Neuron (in vitro differentiated cells): ENCODE measurements around the gene USP47.

Source experiments
- H2AFZ ChIP-seq: one replicate; pipeline ENCODE4 v1.6.1; 2013; ENCODE audit warnings: low read depth, mild to moderate bottlenecking, inconsistent platforms, low read length, moderate library complexity
- H3K27me3 ChIP-seq: one replicate; pipeline ENCODE4 v1.6.1; 2013; ENCODE audit warnings: low read length; ENCODE audit not compliant: insufficient read depth
- H3K36me3 ChIP-seq: one replicate; pipeline ENCODE4 v1.6.1; 2013; ENCODE audit warnings: low read length; ENCODE audit not compliant: insufficient read depth
- H3K4me1 ChIP-seq: one replicate; pipeline ENCODE4 v1.6.1; 2013; ENCODE audit warnings: low read length; ENCODE audit not compliant: insufficient read depth
- H3K4me3 ChIP-seq: 2 replicates; pipeline ENCODE4 v1.5.1; 2013; ENCODE audit warnings: mild to moderate bottlenecking, low read length, moderate library complexity
- H3K9me3 ChIP-seq: one replicate; pipeline ENCODE4 v1.6.1; 2013; ENCODE audit warnings: low read length

Gene USP47

DNA sequence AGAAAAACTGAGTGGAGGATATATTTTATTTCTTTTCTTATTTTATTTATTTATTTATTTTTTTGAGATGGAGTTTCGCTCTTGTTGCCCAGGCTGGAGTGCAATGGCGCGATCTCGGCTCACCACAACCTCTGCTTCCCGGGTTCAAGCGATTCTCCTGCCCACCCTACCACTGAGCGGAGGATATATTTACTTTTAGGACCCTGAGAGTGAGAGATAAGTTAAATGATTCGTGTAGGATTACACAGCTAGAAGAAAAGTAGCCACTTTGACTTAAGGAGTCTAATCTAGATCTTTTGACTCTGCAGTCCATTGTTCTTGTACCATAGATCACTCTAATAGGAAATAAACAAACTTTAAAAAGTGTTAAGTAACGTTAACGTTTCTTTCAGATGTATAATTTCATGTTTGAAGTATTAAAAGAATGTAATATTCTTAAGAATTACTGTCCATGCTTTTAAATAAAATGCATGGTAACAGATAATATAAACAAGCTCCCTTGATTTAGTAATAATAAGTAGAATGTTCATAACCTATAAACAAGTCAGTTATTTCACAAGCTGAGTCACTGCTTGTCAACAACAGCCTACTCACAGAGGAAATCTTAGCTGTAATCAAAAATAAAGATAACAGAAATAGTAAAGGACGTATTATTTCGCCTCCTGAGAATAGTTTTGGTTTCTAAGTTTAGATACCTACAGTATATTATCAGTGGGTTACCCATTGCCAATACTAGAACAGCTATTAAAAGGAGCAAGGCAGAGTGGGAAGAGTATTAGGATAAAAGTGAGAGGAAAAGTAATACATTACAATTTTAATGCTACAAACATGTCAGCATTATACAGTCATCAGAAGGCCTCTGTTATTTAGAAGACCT, 18.6 kb downstream of the USP47 start:
- H2AFZ ChIP-seq = no peak overlapping the region
- no peak overlapping the region for H3K4me3 ChIP-seq
- H3K27me3 ChIP-seq = no peaks in the 10 kb centered on the region
- no peaks in the 10 kb centered on the region for H3K36me3 ChIP-seq
- no peaks in the 10 kb centered on the region for H3K9me3 ChIP-seq
- H3K4me1 ChIP-seq = no peaks in the 10 kb centered on the region

GRCh38 chr11:11862999-11863398, 21.2 kb downstream of the USP47 start:
- Histone ChIP-seq H3K4me3 (no peak overlapping the region), H3K4me1 (no peaks in the 10 kb centered on the region), H3K9me3 (peaks cover 6% of the 10 kb centered on the region), H2AFZ (no peak overlapping the region), H3K27me3 (no peaks in the 10 kb centered on the region), H3K36me3 (no peaks in the 10 kb centered on the region)

GRCh38 chr11:11864332-11864731, 22.6 kb downstream of the USP47 start:
- H3K9me3 ChIP-seq = peaks cover 6% of the 10 kb centered on the region
- no peaks in the 10 kb centered on the region for H3K27me3 ChIP-seq
- no peak overlapping the region for H2AFZ ChIP-seq
- H3K4me3 ChIP-seq = no peak overlapping the region
- no peaks in the 10 kb centered on the region for H3K36me3 ChIP-seq
- no peaks in the 10 kb centered on the region for H3K4me1 ChIP-seq

DNA sequence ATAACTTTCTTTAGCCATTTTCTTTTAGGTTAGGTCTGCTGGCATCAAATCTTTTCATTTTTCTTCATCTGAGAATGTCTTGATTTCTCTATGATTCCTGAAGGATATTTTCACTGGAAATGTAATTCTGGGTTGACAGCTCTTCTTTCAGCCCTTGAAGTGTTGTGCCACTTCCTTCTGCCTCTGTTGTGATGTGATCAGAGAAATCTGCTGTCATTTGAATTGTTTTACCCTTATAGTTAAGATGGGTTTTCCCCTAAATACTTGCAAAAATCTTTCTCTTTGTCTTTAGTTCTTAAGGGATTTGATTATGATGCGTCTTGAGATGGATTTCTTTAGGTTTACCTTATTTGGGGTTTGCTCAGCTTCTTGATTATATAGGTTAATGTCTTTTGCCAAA, 23.0 kb downstream of the USP47 start:
- H3K27me3 ChIP-seq = no peaks in the 10 kb centered on the region
- H3K9me3 ChIP-seq = peaks cover 6% of the 10 kb centered on the region
- H3K4me3 ChIP-seq = no peak overlapping the region
- H3K4me1 ChIP-seq = no peaks in the 10 kb centered on the region
- no peak overlapping the region for H2AFZ ChIP-seq
- H3K36me3 ChIP-seq = no peaks in the 10 kb centered on the region

- Histone ChIP-seq H3K4me3 (no peak overlapping the region), H2AFZ (no peak overlapping the region), H3K9me3 (peaks cover 6% of the 10 kb centered on the region), H3K36me3 (no peaks in the 10 kb centered on the region), H3K4me1 (no peaks in the 10 kb centered on the region), H3K27me3 (no peaks in the 10 kb centered on the region)
These were observed 23.7 kb downstream of the USP47 start for GRCh38 chr11:11865449-11865848.

DNA sequence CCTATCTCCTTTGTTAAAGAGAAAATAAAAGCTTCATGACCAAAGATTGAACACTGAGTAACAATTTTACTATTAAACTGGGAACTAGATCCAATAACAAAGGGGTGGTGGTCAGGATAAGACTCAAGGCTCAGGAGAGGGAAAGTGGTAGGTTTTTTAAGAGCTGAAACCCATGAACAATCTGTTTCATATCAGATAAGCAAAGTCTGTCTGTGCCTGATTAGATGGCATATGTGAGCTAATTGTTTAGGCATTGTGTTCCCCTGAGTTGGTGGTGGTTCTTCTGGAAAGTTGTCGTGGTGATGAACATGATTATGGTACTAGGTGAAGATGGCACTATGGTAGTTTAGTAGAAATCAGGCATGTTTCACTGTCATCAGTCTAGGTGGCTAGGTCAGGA, 24.4 kb downstream of the USP47 start:
- Histone ChIP-seq H3K27me3 (no peaks in the 10 kb centered on the region), H3K4me3 (no peak overlapping the region), H3K36me3 (no peaks in the 10 kb centered on the region), H3K9me3 (peaks cover 6% of the 10 kb centered on the region), H2AFZ (no peak overlapping the region), H3K4me1 (no peaks in the 10 kb centered on the region)

GRCh38 chr11:11867720-11868119, 25.9 kb downstream of the USP47 start:
- Histone ChIP-seq H3K27me3 (no peaks in the 10 kb centered on the region), H3K9me3 (peaks cover 6% of the 10 kb centered on the region), H2AFZ (no peak overlapping the region), H3K36me3 (no peaks in the 10 kb centered on the region), H3K4me1 (no peaks in the 10 kb centered on the region), H3K4me3 (no peak overlapping the region)

GRCh38 chr11:11871991-11872401, 30.2 kb downstream of the USP47 start:
- Histone ChIP-seq H3K9me3 (peaks cover 1% of the 10 kb centered on the region), H3K4me1 (no peaks in the 10 kb centered on the region), H3K4me3 (no peak overlapping the region), H3K36me3 (peaks cover 8% of the 10 kb centered on the region), H2AFZ (no peak overlapping the region), H3K27me3 (no peaks in the 10 kb centered on the region)

GRCh38 chr11:11876458-11876857, 34.7 kb downstream of the USP47 start:
- peaks cover 15% of the 10 kb centered on the region for H3K36me3 ChIP-seq
- H3K27me3 ChIP-seq = no peaks in the 10 kb centered on the region
- H3K4me3 ChIP-seq = no peak overlapping the region
- no peaks in the 10 kb centered on the region for H3K9me3 ChIP-seq
- H2AFZ ChIP-seq = no peak overlapping the region
- H3K4me1 ChIP-seq = no peaks in the 10 kb centered on the region

DNA sequence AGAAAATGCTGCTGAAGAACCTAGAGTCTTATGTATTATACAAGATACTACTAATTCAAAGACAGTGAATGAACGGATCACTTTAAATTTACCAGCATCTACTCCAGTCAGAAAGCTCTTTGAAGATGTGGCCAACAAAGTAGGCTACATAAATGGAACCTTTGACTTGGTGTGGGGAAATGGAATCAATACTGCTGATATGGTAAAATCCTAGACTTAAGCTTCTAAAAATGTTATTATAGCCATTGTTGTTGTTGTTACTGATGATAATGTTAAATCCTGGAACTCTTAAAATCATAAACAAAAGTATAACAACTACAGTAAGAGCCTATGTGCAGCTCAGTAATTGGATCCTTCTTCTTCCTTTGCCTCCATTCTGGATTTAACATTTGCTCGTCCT, 38.4 kb downstream of the USP47 start:
- peaks cover 45% of the 10 kb centered on the region for H3K36me3 ChIP-seq
- H3K9me3 ChIP-seq = peaks cover under 1% of the 10 kb centered on the region
- no peak overlapping the region for H3K4me3 ChIP-seq
- no peaks in the 10 kb centered on the region for H3K4me1 ChIP-seq
- no peak overlapping the region for H2AFZ ChIP-seq
- no peaks in the 10 kb centered on the region for H3K27me3 ChIP-seq

GRCh38 chr11:11882539-11882938, 40.8 kb downstream of the USP47 start:
- peaks cover 61% of the 10 kb centered on the region for H3K36me3 ChIP-seq
- no peaks in the 10 kb centered on the region for H3K4me1 ChIP-seq
- no peak overlapping the region for H2AFZ ChIP-seq
- no peak overlapping the region for H3K4me3 ChIP-seq
- H3K9me3 ChIP-seq = peaks cover 11% of the 10 kb centered on the region
- H3K27me3 ChIP-seq = no peaks in the 10 kb centered on the region

- Histone ChIP-seq H2AFZ (no peak overlapping the region), H3K36me3 (peaks cover 72% of the 10 kb centered on the region), H3K4me3 (no peak overlapping the region), H3K27me3 (no peaks in the 10 kb centered on the region), H3K9me3 (peaks cover 11% of the 10 kb centered on the region), H3K4me1 (no peaks in the 10 kb centered on the region)
These were observed 42.6 kb downstream of the USP47 start for GRCh38 chr11:11884351-11884750.

DNA sequence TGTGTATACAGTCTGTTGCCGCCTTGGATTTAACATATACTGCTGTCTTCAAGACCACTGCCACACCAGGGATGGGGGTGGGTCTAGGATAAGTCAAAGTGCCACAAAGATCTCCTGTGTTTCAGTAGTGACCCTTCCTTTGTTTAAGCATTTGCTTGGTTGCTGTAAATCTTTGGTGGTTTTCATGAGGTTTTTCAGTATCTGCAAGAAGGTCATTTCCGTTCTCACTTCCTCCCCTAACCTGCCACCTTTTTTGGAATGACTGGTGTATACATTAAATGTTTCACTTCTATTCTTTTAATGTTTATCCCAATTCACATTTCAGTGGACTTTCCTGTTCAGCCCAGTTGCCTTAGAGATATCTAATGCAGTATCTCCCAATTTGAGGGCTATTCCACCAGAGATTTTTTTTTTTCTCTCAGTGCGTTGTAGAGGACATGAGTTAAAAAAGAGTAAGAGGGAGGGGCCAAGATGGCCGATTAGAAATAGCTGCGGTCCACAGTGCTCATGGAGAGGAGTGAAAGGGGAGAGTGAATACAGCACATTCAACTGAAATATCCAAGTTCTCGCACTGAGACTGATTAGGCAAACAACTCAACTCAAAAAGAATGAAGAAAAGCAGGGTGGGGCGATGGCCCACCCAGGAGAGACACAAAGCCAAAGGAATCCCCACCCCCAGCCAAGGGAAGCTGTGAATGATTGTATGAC, 43.2 kb downstream of the USP47 start:
- Histone ChIP-seq H3K36me3 (peaks cover 73% of the 10 kb centered on the region), H2AFZ (no peak overlapping the region), H3K4me1 (no peaks in the 10 kb centered on the region), H3K4me3 (no peak overlapping the region), H3K27me3 (no peaks in the 10 kb centered on the region), H3K9me3 (peaks cover 11% of the 10 kb centered on the region)
